PFSK-1 (cell line): ENCODE measurements around the gene KRTCAP3.

Experiments used
- FOXP2 ChIP-seq: optimal IDR thresholded peaks from 2 replicates; pipeline ENCODE3; 2011; ENCODE audit warnings: borderline replicate concordance, control low read depth, inconsistent platforms; ENCODE audit not compliant: insufficient read depth; ENCODE audit errors: extremely low read length, extremely low read depth
- POLR2AphosphoS5 ChIP-seq: IDR thresholded peaks from 2 replicates; pipeline ENCODE4 v1.6.1; 2012; ENCODE audit warnings: low read depth, mild to moderate bottlenecking, control low read depth, low read length, moderate library complexity
- SIN3A ChIP-seq: IDR thresholded peaks from 2 replicates; pipeline ENCODE4 v1.6.1; 2012; ENCODE audit warnings: mild to moderate bottlenecking, low read length, moderate library complexity, borderline replicate concordance; ENCODE audit not compliant: insufficient read depth
- TAF1 ChIP-seq: IDR thresholded peaks from 2 replicates; pipeline ENCODE4 v1.6.1; 2012; ENCODE audit warnings: low read length, control low read depth, borderline replicate concordance; ENCODE audit not compliant: insufficient read depth
- TF ChIP-seq, protein P1 (sequence below), 2 experiments: IDR thresholded peaks; 2 replicates each; pipeline versions ENCODE4 v1.6.1 to v1.8.0; 2011 to 2012; ENCODE audit warnings: low read depth in 2 of 2, low read length in 2 of 2, control low read depth in 1 of 2, inconsistent platforms in 1 of 2, mild to moderate bottlenecking in 1 of 2, moderate library complexity in 1 of 2; ENCODE audit not compliant: insufficient read depth in 1 of 2

Gene KRTCAP3

DNA sequence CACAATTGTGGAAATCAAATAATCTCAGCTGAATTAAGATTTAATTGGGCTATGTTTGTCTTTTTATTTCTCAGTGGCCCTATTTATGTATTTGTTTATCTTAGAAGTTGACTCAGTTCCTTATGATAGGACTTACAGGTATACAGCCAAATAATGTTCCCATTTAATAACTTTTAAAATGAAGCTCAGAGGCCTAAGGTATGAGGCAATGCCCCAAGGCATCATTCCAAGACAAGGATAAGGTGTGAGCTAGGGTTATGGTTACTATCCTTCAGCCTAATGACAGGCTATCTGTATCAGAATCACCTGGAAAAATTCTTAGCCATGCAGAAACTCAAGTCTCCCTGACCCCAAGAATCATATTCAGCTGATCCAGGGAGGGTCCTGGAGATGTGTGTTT lies 21.2 kb upstream of the KRTCAP3 start:
- TF ChIP-seq, protein P1, sequence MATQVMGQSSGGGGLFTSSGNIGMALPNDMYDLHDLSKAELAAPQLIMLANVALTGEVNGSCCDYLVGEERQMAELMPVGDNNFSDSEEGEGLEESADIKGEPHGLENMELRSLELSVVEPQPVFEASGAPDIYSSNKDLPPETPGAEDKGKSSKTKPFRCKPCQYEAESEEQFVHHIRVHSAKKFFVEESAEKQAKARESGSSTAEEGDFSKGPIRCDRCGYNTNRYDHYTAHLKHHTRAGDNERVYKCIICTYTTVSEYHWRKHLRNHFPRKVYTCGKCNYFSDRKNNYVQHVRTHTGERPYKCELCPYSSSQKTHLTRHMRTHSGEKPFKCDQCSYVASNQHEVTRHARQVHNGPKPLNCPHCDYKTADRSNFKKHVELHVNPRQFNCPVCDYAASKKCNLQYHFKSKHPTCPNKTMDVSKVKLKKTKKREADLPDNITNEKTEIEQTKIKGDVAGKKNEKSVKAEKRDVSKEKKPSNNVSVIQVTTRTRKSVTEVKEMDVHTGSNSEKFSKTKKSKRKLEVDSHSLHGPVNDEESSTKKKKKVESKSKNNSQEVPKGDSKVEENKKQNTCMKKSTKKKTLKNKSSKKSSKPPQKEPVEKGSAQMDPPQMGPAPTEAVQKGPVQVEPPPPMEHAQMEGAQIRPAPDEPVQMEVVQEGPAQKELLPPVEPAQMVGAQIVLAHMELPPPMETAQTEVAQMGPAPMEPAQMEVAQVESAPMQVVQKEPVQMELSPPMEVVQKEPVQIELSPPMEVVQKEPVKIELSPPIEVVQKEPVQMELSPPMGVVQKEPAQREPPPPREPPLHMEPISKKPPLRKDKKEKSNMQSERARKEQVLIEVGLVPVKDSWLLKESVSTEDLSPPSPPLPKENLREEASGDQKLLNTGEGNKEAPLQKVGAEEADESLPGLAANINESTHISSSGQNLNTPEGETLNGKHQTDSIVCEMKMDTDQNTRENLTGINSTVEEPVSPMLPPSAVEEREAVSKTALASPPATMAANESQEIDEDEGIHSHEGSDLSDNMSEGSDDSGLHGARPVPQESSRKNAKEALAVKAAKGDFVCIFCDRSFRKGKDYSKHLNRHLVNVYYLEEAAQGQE (IDR thresholded peaks at IDR 0.05; ENCODE audit: insufficient read depth in 1 of 2, low read depth in 2 of 2, low read length in 2 of 2) = no peak
- no peak for TF ChIP-seq POLR2AphosphoS5
- no peak for TF ChIP-seq SIN3A
- TF ChIP-seq TAF1 = no peak
- TF ChIP-seq FOXP2 = no peak

DNA sequence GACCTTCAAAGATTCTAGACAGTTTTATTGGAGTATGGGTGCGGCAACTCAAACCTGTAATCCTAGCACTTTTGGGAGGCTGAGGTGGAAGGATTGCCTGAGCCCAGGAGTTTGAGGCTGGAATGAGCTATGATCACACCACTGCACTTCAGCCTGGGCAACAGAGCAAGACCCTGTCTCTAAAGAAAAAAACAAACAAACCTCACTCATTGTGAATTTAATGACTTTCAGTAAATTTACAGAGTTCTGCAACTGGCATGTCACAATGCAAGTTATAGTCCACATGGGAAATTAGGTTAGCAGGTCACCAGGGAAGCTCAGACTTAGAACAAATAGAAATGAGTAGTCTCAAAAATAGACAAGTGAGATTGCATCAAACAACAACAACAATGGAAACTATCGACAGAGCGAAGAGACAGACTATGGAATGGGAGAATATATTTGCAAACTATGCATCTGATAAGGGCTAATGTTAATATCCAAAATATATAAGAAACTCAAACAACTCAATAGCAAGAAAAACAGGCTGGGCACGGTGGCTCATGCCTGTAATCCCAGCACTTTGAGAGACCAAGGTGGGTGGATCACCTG lies 20.4 kb upstream of the KRTCAP3 start:
- TF ChIP-seq POLR2AphosphoS5 = no peak
- TF ChIP-seq TAF1 = no peak
- no peak for TF ChIP-seq SIN3A
- TF ChIP-seq FOXP2 = no peak
- TF ChIP-seq, protein P1 (IDR thresholded peaks at IDR 0.05; ENCODE audit: insufficient read depth in 1 of 2, low read depth in 2 of 2, low read length in 2 of 2) = no peak

DNA sequence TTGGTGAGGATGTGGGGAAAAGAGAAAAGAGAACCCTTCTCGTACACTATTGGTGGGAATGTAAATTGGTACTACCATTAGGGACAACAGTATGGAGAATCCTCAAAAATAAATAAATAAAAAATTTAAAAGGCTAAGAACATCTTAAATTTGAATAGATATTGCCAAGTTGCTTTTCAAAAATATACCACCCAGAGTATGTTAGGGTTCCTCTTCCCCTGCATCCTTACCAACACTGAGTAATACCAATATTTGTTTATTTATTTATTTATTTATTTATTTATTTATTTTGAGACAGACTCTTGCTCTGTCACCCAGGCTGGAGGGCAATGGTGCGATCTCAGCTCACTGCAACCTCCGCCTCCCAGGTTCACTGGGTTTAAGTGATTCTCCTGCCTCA lies 19.2 kb upstream of the KRTCAP3 start:
- no peak for TF ChIP-seq FOXP2
- no peak for TF ChIP-seq SIN3A
- TF ChIP-seq TAF1 = no peak
- TF ChIP-seq, protein P1 (IDR thresholded peaks at IDR 0.05; ENCODE audit: insufficient read depth in 1 of 2, low read depth in 2 of 2, low read length in 2 of 2) = no peak
- no peak for TF ChIP-seq POLR2AphosphoS5

DNA sequence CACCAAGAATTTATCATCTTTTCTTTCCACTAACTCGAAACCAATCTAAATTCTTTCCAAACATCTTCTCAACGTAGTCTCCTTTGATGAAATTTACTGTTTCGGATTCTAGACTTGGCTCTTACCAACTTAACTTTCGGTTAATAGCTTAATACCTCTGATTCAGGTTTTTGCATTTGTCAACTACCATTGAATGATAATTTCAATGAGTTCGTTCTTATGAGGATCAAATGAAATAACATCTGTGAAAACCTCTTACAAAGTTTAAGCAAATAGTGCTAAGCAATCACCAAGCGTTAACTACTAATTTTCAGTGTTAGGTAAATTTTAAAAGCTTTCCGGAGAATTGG lies 14.3 kb upstream of the KRTCAP3 start:
- TF ChIP-seq POLR2AphosphoS5 (no peak), SIN3A (no peak), FOXP2 (no peak), TAF1 (no peak)
- TF ChIP-seq, protein P1 (IDR thresholded peaks at IDR 0.05; ENCODE audit: insufficient read depth in 1 of 2, low read depth in 2 of 2, low read length in 2 of 2) = no peak
